Breast epithelium (tissue), 3 donors: ENCODE data around the gene TGIF1.

Source experiments
- POLR2A ChIP-seq: fragments of 450-650 bp; IDR thresholded peaks from one replicate; pipeline ENCODE4 v1.6.1; 2016; ENCODE audit warnings: antibody characterized with exemption, mild to moderate bottlenecking, moderate library complexity
- POLR2AphosphoS5 ChIP-seq, 3 donors: sonication (generic); formaldehyde crosslinking; IDR thresholded peaks; one replicate each; pipeline ENCODE4 v1.6.1; 2017; ENCODE audit warnings: antibody characterized with exemption in 3 of 3
- TF ChIP-seq, protein P1 (sequence below), 3 donors: fragments of 450-650 bp; IDR thresholded peaks; one replicate each; pipeline ENCODE4 v1.5.1; 2016 to 2017; ENCODE audit warnings: antibody characterized with exemption in 3 of 3, mild to moderate bottlenecking in 3 of 3, moderate library complexity in 3 of 3

DNA sequence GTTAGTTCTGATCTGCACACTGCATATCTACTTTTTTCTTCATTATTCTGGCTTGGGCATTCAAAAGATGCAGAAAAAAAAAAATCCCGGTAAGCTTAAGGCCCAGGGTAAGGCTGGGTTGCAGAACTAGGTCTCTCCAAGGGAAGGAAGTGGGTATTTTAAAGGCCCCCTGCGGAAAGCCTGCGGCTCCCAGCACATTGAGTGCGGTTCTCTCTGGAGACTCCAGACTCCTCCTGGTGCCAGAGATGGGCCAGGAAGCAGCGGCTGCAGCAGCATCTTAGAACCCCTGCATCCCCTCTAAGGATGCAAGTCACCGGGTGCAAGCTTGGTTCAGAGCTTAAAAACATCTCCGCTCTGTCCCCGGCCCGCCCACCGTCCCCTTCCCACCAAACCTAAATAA lies 49.5 kb downstream of the TGIF1 start:
- TF ChIP-seq, protein P1, sequence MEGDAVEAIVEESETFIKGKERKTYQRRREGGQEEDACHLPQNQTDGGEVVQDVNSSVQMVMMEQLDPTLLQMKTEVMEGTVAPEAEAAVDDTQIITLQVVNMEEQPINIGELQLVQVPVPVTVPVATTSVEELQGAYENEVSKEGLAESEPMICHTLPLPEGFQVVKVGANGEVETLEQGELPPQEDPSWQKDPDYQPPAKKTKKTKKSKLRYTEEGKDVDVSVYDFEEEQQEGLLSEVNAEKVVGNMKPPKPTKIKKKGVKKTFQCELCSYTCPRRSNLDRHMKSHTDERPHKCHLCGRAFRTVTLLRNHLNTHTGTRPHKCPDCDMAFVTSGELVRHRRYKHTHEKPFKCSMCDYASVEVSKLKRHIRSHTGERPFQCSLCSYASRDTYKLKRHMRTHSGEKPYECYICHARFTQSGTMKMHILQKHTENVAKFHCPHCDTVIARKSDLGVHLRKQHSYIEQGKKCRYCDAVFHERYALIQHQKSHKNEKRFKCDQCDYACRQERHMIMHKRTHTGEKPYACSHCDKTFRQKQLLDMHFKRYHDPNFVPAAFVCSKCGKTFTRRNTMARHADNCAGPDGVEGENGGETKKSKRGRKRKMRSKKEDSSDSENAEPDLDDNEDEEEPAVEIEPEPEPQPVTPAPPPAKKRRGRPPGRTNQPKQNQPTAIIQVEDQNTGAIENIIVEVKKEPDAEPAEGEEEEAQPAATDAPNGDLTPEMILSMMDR (IDR thresholded peaks at IDR 0.05), result no peak
- TF ChIP-seq POLR2A (no peak), POLR2AphosphoS5 (IDR thresholded peaks at IDR 0.05) (no peak)
